HS-5 (cell line): ENCODE results near the gene SPIB.
A peak's percentile ranks its signal among the peaks of the same experiment; 100 is the strongest.
"Not testable (repeated sequence)": the region's sequence is repeated elsewhere in the genome, so short reads cannot be mapped to it uniquely, and the experiment has no call there.

Experiments used
- DNase-seq: peaks from one replicate; pipeline ENCODE4 v3.0.0-alpha.2; 2012; ENCODE audit warnings: low read depth

SPIB gene

GRCh38 chr19:50418176-50419021 lies at the start of gene SPIB:
SPIB (plus strand) TSS chr19:50418938; CDS start chr19:50418963, 25 bp downstream.
- DNase-seq: no peak

GRCh38 chr19:50371914-50372475 lies 46.7 kb upstream of the SPIB start:
- no peak for DNase-seq

DNA sequence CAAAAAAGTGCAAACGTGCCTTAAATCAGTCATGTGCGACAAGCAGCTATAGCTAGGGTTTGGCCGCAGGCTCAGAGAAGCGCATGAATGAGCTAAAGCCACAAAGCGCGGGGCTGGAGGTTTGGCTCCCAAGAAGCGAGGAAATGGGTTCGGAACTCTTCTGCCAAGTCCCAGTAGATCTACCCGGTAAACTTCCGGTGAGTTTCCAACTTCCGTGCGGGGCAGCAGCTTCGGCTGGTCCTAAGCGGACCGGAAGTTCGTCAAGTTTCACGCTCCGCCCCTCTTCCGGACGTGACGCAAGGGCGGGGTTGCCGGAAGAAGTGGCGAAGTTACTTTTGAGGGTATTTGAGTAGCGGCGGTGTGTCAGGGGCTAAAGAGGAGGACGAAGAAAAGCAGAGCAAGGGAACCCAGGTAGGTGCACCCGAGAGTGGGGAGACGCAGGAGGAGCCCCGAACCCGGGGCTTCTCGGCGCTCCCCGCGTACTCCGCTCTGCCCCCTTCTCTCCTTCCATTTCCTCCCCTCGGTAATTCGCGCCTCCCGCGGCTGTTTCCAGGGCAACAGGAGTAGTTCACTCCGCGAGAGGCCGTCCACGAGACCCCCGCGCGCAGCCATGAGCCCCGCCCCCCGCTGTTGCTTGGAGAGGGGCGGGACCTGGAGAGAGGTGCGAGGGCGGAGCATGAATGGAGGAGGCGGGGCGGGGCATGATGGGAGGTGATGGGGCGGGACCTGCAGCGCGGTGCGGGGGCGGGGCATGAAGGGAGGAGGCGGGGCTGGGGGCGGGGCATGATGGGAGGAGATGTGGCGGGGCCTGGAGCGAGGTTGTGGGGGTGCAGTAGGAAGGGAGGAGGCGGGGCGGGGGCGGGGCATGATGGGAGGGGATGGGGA lies 42.3 kb upstream of the SPIB start, which contains the start of gene NR1H2:
TSS of gene NR1H2 (plus strand) at position 292 of the 885 bp plus-strand sequence. CDS start 1,149 bp downstream, outside the sequence.
- peak; percentile 91 for DNase-seq

DNA sequence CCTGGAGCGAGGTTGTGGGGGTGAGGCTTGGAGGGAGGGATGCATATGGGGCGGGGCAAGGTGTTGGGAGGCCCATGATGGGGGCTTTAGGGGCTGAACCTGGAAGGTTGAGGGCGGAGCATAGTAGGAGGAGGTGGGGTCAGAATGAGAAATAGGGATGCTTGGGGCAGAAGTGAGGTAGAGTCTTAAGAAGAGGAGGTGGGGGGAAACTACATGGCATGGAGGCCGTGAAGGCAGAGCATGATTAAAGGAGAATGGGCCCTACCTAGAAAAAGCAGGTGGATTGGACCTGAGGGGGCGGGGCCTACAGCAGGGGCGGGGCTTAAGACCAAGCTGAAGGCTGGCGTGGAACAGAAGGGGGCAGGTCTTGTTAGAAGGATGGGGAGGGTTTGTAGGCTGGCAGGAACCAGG lies 41.7 kb upstream of the SPIB start:
- DNase-seq: no peak

DNA sequence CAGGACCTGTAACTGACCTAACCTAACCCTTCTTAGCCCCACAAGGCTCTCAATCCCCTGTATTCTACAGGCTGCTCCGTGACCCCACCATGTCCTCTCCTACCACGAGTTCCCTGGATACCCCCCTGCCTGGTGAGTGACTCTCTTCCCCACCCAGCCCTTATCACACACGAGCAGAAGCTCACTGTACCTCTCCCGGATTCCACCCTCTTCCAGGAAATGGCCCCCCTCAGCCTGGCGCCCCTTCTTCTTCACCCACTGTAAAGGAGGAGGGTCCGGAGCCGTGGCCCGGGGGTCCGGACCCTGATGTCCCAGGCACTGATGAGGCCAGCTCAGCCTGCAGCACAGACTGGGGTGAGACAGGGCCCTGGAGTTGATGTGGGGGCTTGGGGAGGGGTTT lies 41.2 kb upstream of the SPIB start:
- DNase-seq: no peak

DNA sequence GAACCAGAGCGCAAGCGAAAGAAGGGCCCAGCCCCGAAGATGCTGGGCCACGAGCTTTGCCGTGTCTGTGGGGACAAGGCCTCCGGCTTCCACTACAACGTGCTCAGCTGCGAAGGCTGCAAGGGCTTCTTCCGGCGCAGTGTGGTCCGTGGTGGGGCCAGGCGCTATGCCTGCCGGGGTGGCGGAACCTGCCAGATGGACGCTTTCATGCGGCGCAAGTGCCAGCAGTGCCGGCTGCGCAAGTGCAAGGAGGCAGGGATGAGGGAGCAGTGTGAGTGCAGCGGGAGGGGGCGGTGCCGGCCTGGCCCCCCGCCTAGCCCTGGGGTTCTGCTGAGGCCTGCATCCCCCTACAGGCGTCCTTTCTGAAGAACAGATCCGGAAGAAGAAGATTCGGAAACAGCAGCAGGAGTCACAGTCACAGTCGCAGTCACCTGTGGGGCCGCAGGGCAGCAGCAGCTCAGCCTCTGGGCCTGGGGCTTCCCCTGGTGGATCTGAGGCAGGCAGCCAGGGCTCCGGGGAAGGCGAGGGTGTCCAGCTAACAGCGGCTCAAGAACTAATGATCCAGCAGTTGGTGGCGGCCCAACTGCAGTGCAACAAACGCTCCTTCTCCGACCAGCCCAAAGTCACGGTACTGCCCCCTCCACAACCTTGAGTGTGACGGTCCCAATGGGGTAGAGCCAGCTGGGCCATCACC lies 40.4 kb upstream of the SPIB start:
- DNase-seq: no peak

DNA sequence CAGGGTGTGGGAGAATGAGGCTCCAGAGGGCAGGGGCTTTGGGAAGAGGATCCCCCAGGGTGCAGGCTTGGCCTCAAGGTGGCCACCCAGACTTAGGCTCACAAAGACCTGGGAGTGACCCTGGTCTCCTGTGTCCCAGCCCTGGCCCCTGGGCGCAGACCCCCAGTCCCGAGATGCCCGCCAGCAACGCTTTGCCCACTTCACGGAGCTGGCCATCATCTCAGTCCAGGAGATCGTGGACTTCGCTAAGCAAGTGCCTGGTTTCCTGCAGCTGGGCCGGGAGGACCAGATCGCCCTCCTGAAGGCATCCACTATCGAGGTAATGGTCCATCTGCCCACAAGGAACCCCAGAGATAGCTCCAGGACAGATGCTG lies 39.9 kb upstream of the SPIB start:
- no peak for DNase-seq

DNA sequence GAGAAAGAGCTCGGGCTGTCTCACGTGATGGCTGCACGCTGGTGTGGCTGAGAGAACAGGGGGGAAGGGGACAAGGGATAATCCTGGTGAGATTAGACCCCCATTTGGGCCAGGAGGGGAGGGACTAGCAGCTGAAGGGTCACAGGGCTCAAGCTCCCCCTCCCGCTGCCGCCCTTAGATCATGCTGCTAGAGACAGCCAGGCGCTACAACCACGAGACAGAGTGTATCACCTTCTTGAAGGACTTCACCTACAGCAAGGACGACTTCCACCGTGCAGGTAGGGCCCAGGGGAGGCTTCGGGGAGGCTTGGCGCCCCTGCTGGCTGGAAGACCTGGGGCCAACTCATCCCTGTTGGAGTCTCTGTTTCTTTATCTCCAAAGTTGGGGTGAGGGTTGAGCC lies 39.1 kb upstream of the SPIB start:
- DNase-seq: no peak

DNA sequence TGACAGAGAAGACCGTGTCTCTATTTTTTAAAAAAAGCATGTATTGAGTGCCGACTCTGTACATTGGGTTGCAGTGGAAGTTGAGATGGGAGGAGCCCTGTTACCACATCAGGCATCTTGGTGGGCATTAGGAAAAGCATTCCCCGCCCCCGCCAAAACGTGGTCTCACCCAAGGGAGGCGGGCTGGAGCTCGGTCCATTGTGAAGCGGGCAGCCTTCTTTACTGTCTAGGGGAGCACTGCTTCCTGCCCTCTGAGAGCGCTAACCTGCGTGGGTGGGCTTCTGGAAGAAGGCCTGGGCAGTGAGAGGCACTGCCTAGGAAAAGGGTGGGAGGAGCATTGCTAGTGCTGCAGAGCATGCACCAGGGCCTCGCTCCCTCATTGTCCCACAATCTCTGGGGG lies 38.6 kb upstream of the SPIB start:
- no peak for DNase-seq

GRCh38 chr19:50380751-50381151 lies 38.0 kb upstream of the SPIB start:
- DNase-seq: no peak

DNA sequence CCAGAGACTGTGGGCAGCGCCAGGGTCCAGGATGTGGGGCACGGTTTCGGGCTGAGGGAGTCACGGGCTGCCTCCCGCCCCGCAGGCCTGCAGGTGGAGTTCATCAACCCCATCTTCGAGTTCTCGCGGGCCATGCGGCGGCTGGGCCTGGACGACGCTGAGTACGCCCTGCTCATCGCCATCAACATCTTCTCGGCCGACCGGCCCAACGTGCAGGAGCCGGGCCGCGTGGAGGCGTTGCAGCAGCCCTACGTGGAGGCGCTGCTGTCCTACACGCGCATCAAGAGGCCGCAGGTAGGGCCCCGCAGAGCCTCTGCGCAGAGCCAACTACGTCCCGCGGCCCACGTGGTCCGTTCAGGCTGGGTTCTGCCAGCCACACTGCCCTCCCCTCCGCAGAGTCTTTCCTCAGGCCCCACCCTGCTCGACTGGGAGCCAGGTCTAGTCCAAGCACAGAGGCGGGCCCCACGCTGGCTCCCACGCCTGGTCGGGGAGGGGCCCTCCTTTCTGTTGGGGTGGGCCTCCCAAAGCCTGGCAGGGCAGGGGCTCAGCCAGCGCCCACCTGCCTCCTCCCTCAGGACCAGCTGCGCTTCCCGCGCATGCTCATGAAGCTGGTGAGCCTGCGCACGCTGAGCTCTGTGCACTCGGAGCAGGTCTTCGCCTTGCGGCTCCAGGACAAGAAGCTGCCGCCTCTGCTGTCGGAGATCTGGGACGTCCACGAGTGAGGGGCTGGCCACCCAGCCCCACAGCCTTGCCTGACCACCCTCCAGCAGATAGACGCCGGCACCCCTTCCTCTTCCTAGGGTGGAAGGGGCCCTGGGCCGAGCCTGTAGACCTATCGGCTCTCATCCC lies 36.6 kb upstream of the SPIB start:
- DNase-seq: no peak

DNA sequence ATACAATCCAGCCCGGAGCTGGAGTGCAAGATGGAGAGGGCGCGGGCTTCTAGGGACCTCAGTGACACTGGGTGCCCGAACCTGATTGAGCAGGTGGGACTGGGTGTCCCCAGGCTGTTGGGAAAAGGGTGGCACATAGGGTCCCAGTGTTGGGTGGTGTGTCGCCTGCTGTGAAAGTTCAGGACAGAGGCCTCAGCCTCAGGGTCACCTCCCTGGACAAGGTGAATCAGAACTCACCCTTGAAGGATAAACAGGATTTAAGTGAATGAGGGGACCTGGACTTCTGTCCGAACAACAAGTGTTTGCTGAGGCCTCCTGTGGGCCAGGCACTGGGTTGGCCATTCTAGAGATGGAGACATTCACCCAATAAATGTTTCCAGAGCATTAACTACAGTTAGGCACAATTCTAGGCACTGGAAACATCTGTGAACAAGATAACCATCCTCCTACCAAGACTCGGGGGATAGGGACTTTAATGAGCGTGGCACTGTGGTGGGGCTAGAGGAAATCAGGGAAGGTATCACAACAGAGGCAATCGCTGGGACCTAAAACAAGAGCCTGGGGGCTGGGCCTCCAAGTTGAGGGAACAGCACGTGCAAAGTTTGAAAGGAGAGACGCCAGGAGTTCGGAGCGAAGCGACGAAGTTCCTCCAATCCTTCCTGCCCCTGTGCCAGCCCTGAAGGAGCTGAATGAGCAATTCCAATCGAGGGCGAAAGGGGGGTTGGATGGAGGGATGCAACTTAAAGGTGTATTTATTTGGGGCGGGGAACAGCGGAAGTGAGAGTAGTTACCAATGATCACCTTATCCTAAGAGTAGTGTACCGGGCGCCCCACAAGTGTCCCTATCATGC lies 35.5 kb upstream of the SPIB start:
- DNase-seq: no peak

DNA sequence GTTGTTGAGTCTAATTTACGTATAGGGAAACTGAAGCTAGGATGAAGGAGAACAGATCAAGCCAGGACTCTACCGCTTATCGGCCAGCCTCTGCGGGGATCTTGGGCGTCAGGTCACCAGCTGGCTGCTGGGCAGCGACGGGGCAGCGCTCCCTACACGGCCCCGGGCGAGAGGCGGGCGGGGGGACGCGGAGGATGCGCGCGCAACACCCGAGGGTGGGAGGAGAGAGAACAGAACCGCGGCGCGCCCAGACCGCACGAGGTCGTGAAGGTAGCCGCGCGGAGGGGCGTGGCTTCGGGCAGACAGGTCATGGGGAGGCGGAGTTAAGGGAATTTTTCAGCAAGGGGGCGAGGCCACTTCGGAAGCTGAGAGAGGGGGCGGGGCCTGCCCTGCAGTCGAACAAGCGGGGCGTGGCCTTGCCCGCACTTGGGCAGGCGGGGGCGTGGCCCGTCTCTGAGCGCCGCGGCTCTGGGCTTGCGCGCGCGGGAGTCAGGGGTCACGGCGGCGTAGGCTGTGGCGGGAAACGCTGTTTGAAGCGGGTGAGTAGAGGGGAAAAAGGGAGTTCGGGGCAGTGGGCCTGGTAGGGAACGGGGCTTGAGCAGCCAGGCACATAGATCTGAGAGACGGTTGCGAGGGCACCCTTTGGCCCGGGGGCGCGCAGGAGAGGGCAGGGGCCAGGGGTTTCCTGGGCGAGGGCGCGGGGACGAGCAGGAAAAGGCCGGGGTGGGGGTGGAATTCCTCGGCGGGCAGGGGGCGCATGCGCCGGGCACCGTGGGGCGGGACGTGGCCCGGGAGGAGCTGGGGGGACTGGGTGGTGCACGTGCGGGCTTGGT lies 34.7 kb upstream of the SPIB start, which contains the start of gene POLD1:
TSS of gene POLD1 (plus strand) at position 496 of the 833 bp plus-strand sequence. CDS start 14,505 bp downstream, outside the sequence.
- DNase-seq: peak; percentile 86

- no peak for DNase-seq
These were observed 33.8 kb upstream of the SPIB start for GRCh38 chr19:50384685-50385535.

- DNase-seq: peak; percentile 54
These were observed 31.4 kb upstream of the SPIB start for GRCh38 chr19:50387176-50387867.

DNA sequence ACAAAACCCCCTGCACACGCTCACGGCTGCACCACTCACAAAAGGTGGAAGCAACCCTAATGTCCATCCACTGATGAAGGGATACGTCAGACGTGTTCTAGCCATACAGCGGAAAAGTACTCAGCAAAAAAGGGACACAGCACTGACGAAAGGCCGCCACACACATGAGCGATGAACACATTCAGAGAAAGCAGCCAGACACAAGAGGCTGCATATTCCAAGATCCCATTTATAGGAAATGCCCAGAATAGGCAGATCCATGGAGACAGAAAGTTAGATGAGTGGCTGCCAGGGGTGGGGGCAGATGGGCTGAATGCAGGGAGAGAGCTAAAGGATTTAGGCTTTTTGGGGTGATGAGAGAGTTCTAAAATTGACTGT lies 30.9 kb upstream of the SPIB start:
- no peak for DNase-seq

DNA sequence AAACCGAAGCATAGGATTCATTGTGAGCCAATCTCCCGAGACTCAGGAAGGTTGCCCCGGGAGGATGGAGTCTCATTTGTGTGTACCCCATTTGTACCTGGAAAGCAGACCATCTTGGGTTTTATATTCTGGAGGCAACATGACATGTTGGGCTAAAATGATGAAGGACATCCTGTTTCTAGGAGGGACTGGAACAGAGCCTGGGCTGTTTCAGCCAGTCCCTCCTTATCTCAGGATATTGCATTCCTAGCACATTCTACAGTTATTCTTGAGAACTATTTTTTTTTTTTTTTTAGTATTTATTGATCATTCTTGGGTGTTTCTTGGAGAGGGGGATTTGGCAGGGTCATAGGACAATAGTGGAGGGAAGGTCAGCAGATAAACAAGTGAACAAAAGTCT lies 28.4 kb upstream of the SPIB start:
- DNase-seq: not testable (repeated sequence)
